Measurements from ENCODE around the gene LRRC52.

Gene LRRC52

DNA sequence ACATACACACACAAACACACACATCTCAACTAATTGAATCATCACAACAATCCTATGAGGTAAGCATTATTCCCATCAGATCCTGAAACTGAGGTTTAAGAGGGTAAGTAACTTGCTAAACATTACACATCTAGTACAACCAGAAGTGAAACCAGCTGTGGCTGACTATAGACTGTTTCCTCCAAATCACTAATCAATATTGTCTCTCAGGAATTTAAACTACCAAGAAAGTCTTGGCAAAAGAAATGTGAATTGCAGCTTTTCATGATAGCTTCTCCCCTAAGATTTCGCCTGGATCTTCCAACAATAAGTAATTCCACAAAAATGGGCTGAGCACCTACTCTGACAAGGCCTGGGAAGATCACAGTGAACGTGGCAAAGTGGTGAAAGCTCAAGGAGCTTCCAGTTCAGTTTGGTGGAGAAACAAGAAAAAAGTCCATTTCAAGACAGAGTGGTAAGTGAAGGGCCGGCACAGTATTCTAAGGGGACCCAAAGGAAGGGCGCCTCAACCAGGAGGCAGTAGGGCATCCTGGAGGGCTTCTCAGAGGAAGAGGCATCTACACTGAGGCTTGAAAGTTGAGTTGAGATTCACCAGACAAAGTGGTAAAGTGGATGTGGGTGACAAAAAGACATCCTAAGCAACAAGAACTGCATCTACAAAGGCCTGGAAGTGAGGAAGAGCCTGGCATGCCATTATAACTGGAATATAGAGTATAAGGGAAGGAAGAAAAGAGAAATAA is 22.1 kb downstream of the LRRC52 start:
- no peak overlapping the region for H2BK12ac ChIP-seq (ENCODE audit: low read length)
- H4K8ac ChIP-seq (ENCODE audit: low read depth, low read length), result no peak overlapping the region
- H3K79me2 ChIP-seq (ENCODE audit: control insufficient read depth, insufficient read depth, low read length, poor library complexity), result no peaks in the 10 kb centered on the region
- H3K23ac ChIP-seq (ENCODE audit: low read length), result no peak overlapping the region
- H3K79me1 ChIP-seq (ENCODE audit: low read length), result no peaks in the 10 kb centered on the region
- H3K4me1 ChIP-seq (ENCODE audit: control insufficient read depth in 1 of 2, insufficient read depth in 2 of 2, low read length in 2 of 2), result peaks cover 0 to 3% of the 10 kb centered on the region in 2 experiments
- H3K27me3 ChIP-seq (ENCODE audit: insufficient read depth, low read length), result no peaks in the 10 kb centered on the region
- H2BK5ac ChIP-seq (ENCODE audit: low read depth, low read length, poor library complexity), result no peak overlapping the region
- no peak overlapping the region for H3K27ac ChIP-seq (ENCODE audit: low read depth, low read length)
- no peak overlapping the region for H3K4ac ChIP-seq (ENCODE audit: low read depth, low read length)
- no peak overlapping the region for H3K4me2 ChIP-seq (ENCODE audit: low read length)
- H3K4me3 ChIP-seq (ENCODE audit: low read depth, low read length), result no peak overlapping the region
- no peaks in the 10 kb centered on the region for H3K36me3 ChIP-seq (ENCODE audit: control insufficient read depth in 1 of 2, insufficient read depth in 2 of 2, low read length in 2 of 2)
- no peak overlapping the region for H4K12ac ChIP-seq (ENCODE audit: low read depth, low read length)
- no peak overlapping the region for H3K9ac ChIP-seq (ENCODE audit: low read length)
- H3K18ac ChIP-seq (ENCODE audit: low read length), result no peak overlapping the region
- no peak overlapping the region for H2AFZ ChIP-seq (ENCODE audit: insufficient read depth, low read length, poor library complexity)
- no peak overlapping the region for H3K14ac ChIP-seq (ENCODE audit: low read length)
- no peak overlapping the region for H2BK120ac ChIP-seq (ENCODE audit: insufficient read depth, low read length, poor library complexity)
- H4K91ac ChIP-seq (ENCODE audit: low read depth, low read length), result no peak overlapping the region
- no peak for DNase-seq
- no peak overlapping the region for H2AK5ac ChIP-seq (ENCODE audit: low read length)
- H3K9me3 ChIP-seq (ENCODE audit: insufficient read depth, low read depth, low read length), result peaks cover 3% of the 10 kb centered on the region
- no CpG with 5 or more reads among the region's 4 CpGs for WGBS (ENCODE audit: extremely low coverage, insufficient coverage, insufficient read length)

- Histone ChIP-seq H3K4ac (ENCODE audit: low read depth, low read length) (no peak overlapping the region), H2AK5ac (ENCODE audit: low read length) (no peak overlapping the region), H3K4me1 (ENCODE audit: control insufficient read depth in 1 of 2, insufficient read depth in 2 of 2, low read length in 2 of 2) (peaks cover 0 to 3% of the 10 kb centered on the region in 2 experiments), H3K79me2 (ENCODE audit: control insufficient read depth, insufficient read depth, low read length, poor library complexity) (no peaks in the 10 kb centered on the region), H3K4me2 (ENCODE audit: low read length) (no peak overlapping the region), H3K9me3 (ENCODE audit: insufficient read depth, low read depth, low read length) (no peaks in the 10 kb centered on the region), H3K4me3 (ENCODE audit: low read depth, low read length) (no peak overlapping the region), H3K18ac (ENCODE audit: low read length) (no peak overlapping the region), H3K14ac (ENCODE audit: low read length) (no peak overlapping the region), H3K27me3 (ENCODE audit: insufficient read depth, low read length) (no peaks in the 10 kb centered on the region), H2BK12ac (ENCODE audit: low read length) (no peak overlapping the region), H2BK5ac (ENCODE audit: low read depth, low read length, poor library complexity) (no peak overlapping the region), H3K27ac (ENCODE audit: low read depth, low read length) (no peak overlapping the region), H2AFZ (ENCODE audit: insufficient read depth, low read length, poor library complexity) (no peak overlapping the region), H3K36me3 (ENCODE audit: control insufficient read depth in 1 of 2, insufficient read depth in 2 of 2, low read length in 2 of 2) (no peaks in the 10 kb centered on the region), H4K12ac (ENCODE audit: low read depth, low read length) (no peak overlapping the region), H2BK120ac (ENCODE audit: insufficient read depth, low read length, poor library complexity) (no peak overlapping the region), H3K9ac (ENCODE audit: low read length) (no peak overlapping the region), H3K79me1 (ENCODE audit: low read length) (no peaks in the 10 kb centered on the region), H4K8ac (ENCODE audit: low read depth, low read length) (no peak overlapping the region), H3K23ac (ENCODE audit: low read length) (no peak overlapping the region), H4K91ac (ENCODE audit: low read depth, low read length) (no peak overlapping the region)
- no peak for DNase-seq
- no CpG with 5 or more reads among the region's 3 CpGs for WGBS (ENCODE audit: extremely low coverage, insufficient coverage, insufficient read length)
Observed at GRCh38 chr1:165570078-165570477, 26.3 kb downstream of the LRRC52 start.

DNA sequence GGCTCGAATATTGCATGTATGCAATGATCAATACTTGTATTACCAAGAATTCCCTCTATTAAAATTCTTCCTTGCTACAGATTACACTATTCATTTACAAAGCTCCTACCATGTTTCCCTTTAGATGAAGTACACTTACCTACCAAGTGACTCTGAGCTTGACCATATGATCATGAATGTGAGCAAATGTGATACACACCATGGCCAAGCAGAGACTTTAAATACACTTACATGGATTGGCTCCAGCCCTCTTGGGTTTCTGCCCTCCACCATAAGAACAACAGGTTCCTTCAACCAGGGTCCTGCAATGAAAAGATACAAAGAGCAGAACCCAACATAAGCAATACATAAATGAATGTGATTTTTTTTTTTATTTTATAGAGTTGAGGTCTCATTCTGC is 30.0 kb downstream of the LRRC52 start:
- Histone ChIP-seq H2BK120ac (ENCODE audit: insufficient read depth, low read length, poor library complexity) (no peak overlapping the region), H3K23ac (ENCODE audit: low read length) (no peak overlapping the region), H3K4me3 (ENCODE audit: low read depth, low read length) (no peak overlapping the region), H2AFZ (ENCODE audit: insufficient read depth, low read length, poor library complexity) (no peak overlapping the region), H3K9ac (ENCODE audit: low read length) (no peak overlapping the region), H3K4me2 (ENCODE audit: low read length) (no peak overlapping the region), H2BK5ac (ENCODE audit: low read depth, low read length, poor library complexity) (no peak overlapping the region), H3K27ac (ENCODE audit: low read depth, low read length) (no peak overlapping the region), H4K12ac (ENCODE audit: low read depth, low read length) (no peak overlapping the region), H3K27me3 (ENCODE audit: insufficient read depth, low read length) (no peaks in the 10 kb centered on the region), H3K14ac (ENCODE audit: low read length) (no peak overlapping the region), H2AK5ac (ENCODE audit: low read length) (no peak overlapping the region), H3K4ac (ENCODE audit: low read depth, low read length) (no peak overlapping the region), H3K9me3 (ENCODE audit: insufficient read depth, low read depth, low read length) (no peaks in the 10 kb centered on the region), H3K4me1 (ENCODE audit: control insufficient read depth in 1 of 2, insufficient read depth in 2 of 2, low read length in 2 of 2) (no peaks in the 10 kb centered on the region), H3K36me3 (ENCODE audit: control insufficient read depth in 1 of 2, insufficient read depth in 2 of 2, low read length in 2 of 2) (no peaks in the 10 kb centered on the region), H2BK12ac (ENCODE audit: low read length) (no peak overlapping the region), H3K18ac (ENCODE audit: low read length) (no peak overlapping the region), H4K8ac (ENCODE audit: low read depth, low read length) (no peak overlapping the region), H4K91ac (ENCODE audit: low read depth, low read length) (no peak overlapping the region), H3K79me2 (ENCODE audit: control insufficient read depth, insufficient read depth, low read length, poor library complexity) (no peaks in the 10 kb centered on the region), H3K79me1 (ENCODE audit: low read length) (no peaks in the 10 kb centered on the region)
- no CpG with 5 or more reads among the region's 1 CpG for WGBS (ENCODE audit: extremely low coverage, insufficient coverage, insufficient read length)
- no peak for DNase-seq

- Histone ChIP-seq H3K14ac (ENCODE audit: low read length) (no peak overlapping the region), H3K4me3 (ENCODE audit: low read depth, low read length) (no peak overlapping the region), H3K36me3 (ENCODE audit: control insufficient read depth in 1 of 2, insufficient read depth in 2 of 2, low read length in 2 of 2) (no peaks in the 10 kb centered on the region), H3K23ac (ENCODE audit: low read length) (no peak overlapping the region), H3K9me3 (ENCODE audit: insufficient read depth, low read depth, low read length) (no peaks in the 10 kb centered on the region), H3K4ac (ENCODE audit: low read depth, low read length) (no peak overlapping the region), H3K79me2 (ENCODE audit: control insufficient read depth, insufficient read depth, low read length, poor library complexity) (no peaks in the 10 kb centered on the region), H4K12ac (ENCODE audit: low read depth, low read length) (no peak overlapping the region), H3K18ac (ENCODE audit: low read length) (no peak overlapping the region), H2BK120ac (ENCODE audit: insufficient read depth, low read length, poor library complexity) (no peak overlapping the region), H4K91ac (ENCODE audit: low read depth, low read length) (no peak overlapping the region), H2AK5ac (ENCODE audit: low read length) (no peak overlapping the region), H3K27me3 (ENCODE audit: insufficient read depth, low read length) (no peaks in the 10 kb centered on the region), H3K4me2 (ENCODE audit: low read length) (no peak overlapping the region), H2AFZ (ENCODE audit: insufficient read depth, low read length, poor library complexity) (no peak overlapping the region), H3K27ac (ENCODE audit: low read depth, low read length) (no peak overlapping the region), H2BK12ac (ENCODE audit: low read length) (no peak overlapping the region), H2BK5ac (ENCODE audit: low read depth, low read length, poor library complexity) (no peak overlapping the region), H3K79me1 (ENCODE audit: low read length) (no peaks in the 10 kb centered on the region), H3K4me1 (ENCODE audit: control insufficient read depth in 1 of 2, insufficient read depth in 2 of 2, low read length in 2 of 2) (no peaks in the 10 kb centered on the region), H4K8ac (ENCODE audit: low read depth, low read length) (no peak overlapping the region), H3K9ac (ENCODE audit: low read length) (no peak overlapping the region)
- DNase-seq, result no peak
Observed at GRCh38 chr1:165574295-165574694, 30.5 kb downstream of the LRRC52 start.
